Mesendoderm (in vitro differentiated cells): Measurements from ENCODE around the gene PTGFR.

Source experiments
- DNase-seq: peaks from one replicate; pipeline ENCODE4 v3.0.0; 2013
- H2AK5ac ChIP-seq: 2 replicates; pipeline ENCODE4 v1.6.1; 2013; ENCODE audit warnings: low read length, inconsistent platforms
- H2BK120ac ChIP-seq: 2 replicates; pipeline ENCODE4 v1.6.1; 2013; ENCODE audit warnings: low read depth, mild to moderate bottlenecking, low read length, moderate library complexity, mixed read lengths
- H2BK15ac ChIP-seq: replicated peaks from 2 replicates; pipeline ENCODE4 v1.6.1; 2013; ENCODE audit warnings: low read depth, mild to moderate bottlenecking, moderate library complexity
- H2BK5ac ChIP-seq: 2 replicates; pipeline ENCODE4 v1.6.1; 2013; ENCODE audit warnings: low read length, inconsistent platforms
- H3K18ac ChIP-seq: 2 replicates; pipeline ENCODE4 v1.6.1; 2013; ENCODE audit warnings: mild to moderate bottlenecking, low read length, mixed read lengths
- H3K23ac ChIP-seq: one replicate; pipeline ENCODE4 v1.6.1; 2013; ENCODE audit warnings: low read length
- H3K27ac ChIP-seq: 2 replicates; pipeline ENCODE4 v1.5.1; 2013; ENCODE audit warnings: low read depth, mild to moderate bottlenecking, inconsistent platforms, low read length, moderate library complexity
- H3K27me3 ChIP-seq: 2 replicates; pipeline ENCODE4 v1.6.1; 2013; ENCODE audit warnings: low read length, control low read depth, mild to moderate bottlenecking, inconsistent platforms; ENCODE audit not compliant: insufficient read depth, poor library complexity
- H3K36me3 ChIP-seq: 2 replicates; pipeline ENCODE4 v1.6.1; 2013; ENCODE audit warnings: low read length, inconsistent platforms; ENCODE audit not compliant: control insufficient read depth, insufficient read depth
- H3K4ac ChIP-seq: one replicate; pipeline ENCODE4 v1.6.1; 2013; ENCODE audit warnings: low read depth, mild to moderate bottlenecking, low read length, moderate library complexity
- H3K4me1 ChIP-seq: 2 replicates; pipeline ENCODE4 v1.6.1; 2013; ENCODE audit warnings: low read depth, low read length, inconsistent platforms; ENCODE audit not compliant: control insufficient read depth
- H3K4me2 ChIP-seq: 2 replicates; pipeline ENCODE4 v1.6.1; 2013; ENCODE audit warnings: low read length
- H3K4me3 ChIP-seq: 2 replicates; pipeline ENCODE4 v1.5.1; 2013; ENCODE audit warnings: mild to moderate bottlenecking, low read length
- H3K56ac ChIP-seq: one replicate; pipeline ENCODE4 v1.6.1; 2013; ENCODE audit warnings: low read length
- H3K79me1 ChIP-seq: 2 replicates; pipeline ENCODE4 v1.6.1; 2013; ENCODE audit warnings: low read length, inconsistent platforms
- H3K79me2 ChIP-seq: 2 replicates; pipeline ENCODE4 v1.6.1; 2013; ENCODE audit warnings: mild to moderate bottlenecking, low read length; ENCODE audit not compliant: control insufficient read depth, insufficient read depth
- H3K9ac ChIP-seq: 2 replicates; pipeline ENCODE4 v1.6.1; 2013; ENCODE audit warnings: low read length, inconsistent platforms
- H4K5ac ChIP-seq: one replicate; pipeline ENCODE4 v1.6.1; 2013; ENCODE audit warnings: low read length
- H4K8ac ChIP-seq: one replicate; pipeline ENCODE4 v1.6.1; 2013; ENCODE audit warnings: low read depth, mild to moderate bottlenecking, control low read depth, low read length, moderate library complexity
- WGBS: extraction: QIAGEN DNeasy Blood & Tissue Kit; methylation state at CpG from one replicate; pipeline ENCODE4 v1.1.7; 2013; ENCODE audit warnings: low lambda C conversion rate, missing lambda C conversion rate; ENCODE audit not compliant: insufficient coverage; ENCODE audit errors: extremely low coverage; 5-methylcytosine and 5-hydroxymethylcytosine counted together

PTGFR gene

GRCh38 chr1:78570539-78570938, 79.8 kb downstream of the PTGFR start:
- H3K27me3 ChIP-seq = no peaks in the 10 kb centered on the region
- H2AK5ac ChIP-seq = no peak overlapping the region
- H3K4ac ChIP-seq = no peak overlapping the region
- H3K79me2 ChIP-seq = no peaks in the 10 kb centered on the region
- no peak overlapping the region for H3K27ac ChIP-seq
- H2BK5ac ChIP-seq = no peak overlapping the region
- no peak overlapping the region for H3K23ac ChIP-seq
- H3K4me2 ChIP-seq = no peak overlapping the region
- H3K79me1 ChIP-seq = no peaks in the 10 kb centered on the region
- H4K5ac ChIP-seq = no peak overlapping the region
- WGBS = no CpG with 5 or more reads among the region's 2 CpGs
- H2BK15ac ChIP-seq = no peak overlapping the region
- no peaks in the 10 kb centered on the region for H3K36me3 ChIP-seq
- peak; percentile 28 for DNase-seq
- no peaks in the 10 kb centered on the region for H3K4me1 ChIP-seq
- no peak overlapping the region for H3K4me3 ChIP-seq
- H4K8ac ChIP-seq = no peak overlapping the region
- no peak overlapping the region for H3K56ac ChIP-seq
- no peak overlapping the region for H3K9ac ChIP-seq
- H3K18ac ChIP-seq = no peak overlapping the region
- H2BK120ac ChIP-seq = no peak overlapping the region

- H3K4ac ChIP-seq = no peak overlapping the region
- no peak overlapping the region for H3K9ac ChIP-seq
- no peak overlapping the region for H3K18ac ChIP-seq
- H3K23ac ChIP-seq = no peak overlapping the region
- H3K4me1 ChIP-seq = no peaks in the 10 kb centered on the region
- no peak overlapping the region for H3K27ac ChIP-seq
- H2BK15ac ChIP-seq = no peak overlapping the region
- H4K5ac ChIP-seq = no peak overlapping the region
- no peak overlapping the region for H2BK120ac ChIP-seq
- no peaks in the 10 kb centered on the region for H3K79me1 ChIP-seq
- H3K4me2 ChIP-seq = no peak overlapping the region
- H2AK5ac ChIP-seq = no peak overlapping the region
- no peak overlapping the region for H3K56ac ChIP-seq
- WGBS = no CpG with 5 or more reads among the region's 9 CpGs
- no peaks in the 10 kb centered on the region for H3K79me2 ChIP-seq
- no peak for DNase-seq
- no peaks in the 10 kb centered on the region for H3K27me3 ChIP-seq
- H2BK5ac ChIP-seq = no peak overlapping the region
- H4K8ac ChIP-seq = no peak overlapping the region
- H3K36me3 ChIP-seq = no peaks in the 10 kb centered on the region
- no peak overlapping the region for H3K4me3 ChIP-seq
Measured at GRCh38 chr1:78577257-78578100, 86.7 kb downstream of the PTGFR start.

GRCh38 chr1:78586572-78586971, 95.8 kb downstream of the PTGFR start:
- Histone ChIP-seq H3K4me2 (no peak overlapping the region), H2BK5ac (no peak overlapping the region), H3K4ac (no peak overlapping the region), H4K5ac (no peak overlapping the region), H2BK15ac (no peak overlapping the region), H3K36me3 (no peaks in the 10 kb centered on the region), H2AK5ac (no peak overlapping the region), H2BK120ac (no peak overlapping the region), H3K9ac (no peak overlapping the region), H3K27ac (no peak overlapping the region), H3K56ac (no peak overlapping the region), H3K4me3 (no peak overlapping the region), H3K79me1 (no peaks in the 10 kb centered on the region), H3K79me2 (no peaks in the 10 kb centered on the region), H4K8ac (no peak overlapping the region), H3K27me3 (no peaks in the 10 kb centered on the region), H3K23ac (no peak overlapping the region), H3K4me1 (no peaks in the 10 kb centered on the region), H3K18ac (no peak overlapping the region)
- no CpG with 5 or more reads among the region's 1 CpG for WGBS
- no peak for DNase-seq

- Histone ChIP-seq H4K8ac (no peak overlapping the region), H3K36me3 (no peaks in the 10 kb centered on the region), H3K79me2 (no peaks in the 10 kb centered on the region), H3K23ac (no peak overlapping the region), H3K4me1 (no peaks in the 10 kb centered on the region), H3K18ac (no peak overlapping the region), H3K4ac (no peak overlapping the region), H2BK15ac (no peak overlapping the region), H2BK120ac (no peak overlapping the region), H3K56ac (no peak overlapping the region), H3K4me2 (no peak overlapping the region), H3K9ac (no peak overlapping the region), H2AK5ac (no peak overlapping the region), H4K5ac (no peak overlapping the region), H3K27me3 (no peaks in the 10 kb centered on the region), H3K27ac (no peak overlapping the region), H2BK5ac (no peak overlapping the region), H3K4me3 (no peak overlapping the region), H3K79me1 (no peaks in the 10 kb centered on the region)
- no CpG with 5 or more reads among the region's 1 CpG for WGBS
- no peak for DNase-seq
Measured at GRCh38 chr1:78587211-78587610, 96.4 kb downstream of the PTGFR start.
